ENCODE measurements around the gene DGCR8.

GRCh38 chr22:20138417-20138738 is 58.3 kb downstream of the DGCR8 start:
- TF ChIP-seq POLR2A (IDR thresholded peaks at IDR 0.05) (no peak), CTCF (IDR thresholded peaks at IDR 0.05) (no peak)

All from esophagus squamous epithelium (tissue), 4 donors.